Neural cell (in vitro differentiated cells): Measurements from ENCODE around the gene SLC25A11. TPM values are rescaled to one million over a fixed set of nuclear protein-coding genes. Genes with fewer than 3 reads are reported as not detected.

Experiments
- H2AFZ ChIP-seq: fragments of 200-600, 300-800 bp; sonication (generic), shearing (Covaris generic); 2 replicates; pipeline ENCODE4 v1.6.0; 2014; ENCODE audit warnings: low read depth, mild to moderate bottlenecking, antibody characterized with exemption, low read length, moderate library complexity
- H3F3A ChIP-seq: fragments of 200-600 bp; shearing (Covaris generic); 2 replicates; pipeline ENCODE4 v1.6.1; 2016; ENCODE audit warnings: mild to moderate bottlenecking, moderate library complexity, mixed read lengths, antibody characterized with exemption, low read length; ENCODE audit not compliant: insufficient read depth, poor library complexity, severe bottlenecking
- H3K27ac ChIP-seq: fragments of 200-600, 300-800 bp; sonication (generic), shearing (Covaris generic); 2 replicates; pipeline ENCODE4 v1.5.1; 2014; ENCODE audit warnings: mild to moderate bottlenecking, low read length, moderate library complexity
- H3K27me3 ChIP-seq: fragments of 300-800, 200-600 bp; sonication (generic), shearing (Covaris generic); 2 replicates; pipeline ENCODE4 v1.6.0; 2014; ENCODE audit warnings: mild to moderate bottlenecking, low read depth, low read length, moderate library complexity; ENCODE audit not compliant: insufficient read depth
- H3K36me3 ChIP-seq: fragments of 300-800, 200-600 bp; sonication (generic), shearing (Covaris generic); 2 replicates; pipeline ENCODE4 v1.5.1; 2014; ENCODE audit warnings: mild to moderate bottlenecking, antibody characterized with exemption, low read length, moderate library complexity; ENCODE audit not compliant: insufficient read depth
- H3K4me2 ChIP-seq: fragments of 300-800, 200-600 bp; sonication (generic), shearing (Covaris generic); 2 replicates; pipeline ENCODE4 v1.6.0; 2014; ENCODE audit warnings: mild to moderate bottlenecking, low read length
- H3K4me3 ChIP-seq: fragments of 300-800, 200-600 bp; sonication (generic), shearing (Covaris generic); 2 replicates; pipeline ENCODE4 v1.5.1; 2014; ENCODE audit warnings: mild to moderate bottlenecking, low read length, moderate library complexity
- H3K79me2 ChIP-seq: fragments of 200-600 bp; shearing (Covaris generic); replicated peaks from 2 replicates; pipeline ENCODE4 v1.6.0; 2014; ENCODE audit warnings: mild to moderate bottlenecking, low read length, moderate library complexity; ENCODE audit not compliant: insufficient read depth
- H3K9ac ChIP-seq: fragments of 300-800, 200-600 bp; sonication (generic), shearing (Covaris generic); 2 replicates; pipeline ENCODE4 v1.6.1; 2016; ENCODE audit warnings: mild to moderate bottlenecking, low read length, mixed read lengths
- H3K9me2 ChIP-seq: fragments of 200-600 bp; shearing (Covaris generic); 2 replicates; pipeline ENCODE4 v1.6.1; 2016; ENCODE audit warnings: mild to moderate bottlenecking, low read length, mixed read lengths; ENCODE audit not compliant: insufficient read depth
- H3K9me3 ChIP-seq: fragments of 200-600, 300-800 bp; sonication (generic), shearing (Covaris generic); 2 replicates; pipeline ENCODE4 v1.6.1; 2016; ENCODE audit warnings: mild to moderate bottlenecking, mixed run types, low read length, moderate library complexity, mixed read lengths
- H4K20me1 ChIP-seq: fragments of 200-600 bp; shearing (Covaris generic); 2 replicates; pipeline ENCODE4 v1.6.1; 2016; ENCODE audit warnings: mild to moderate bottlenecking, mixed run types; ENCODE audit not compliant: insufficient read depth
- EP300 ChIP-seq: fragments of 450-650 bp; conservative IDR thresholded peaks from 2 replicates; pipeline ENCODE4 v1.6.1; 2014; ENCODE audit warnings: antibody characterized with exemption, mild to moderate bottlenecking, moderate library complexity; ENCODE audit not compliant: poor library complexity, severe bottlenecking
- EZH2 ChIP-seq: fragments of 200-600, 300-800 bp; shearing (Covaris generic), sonication (generic); IDR thresholded peaks from 2 replicates; pipeline ENCODE4 v1.6.1; 2014; ENCODE audit warnings: antibody characterized with exemption, low read length, borderline replicate concordance, mild to moderate bottlenecking; ENCODE audit not compliant: insufficient read depth, poor library complexity, severe bottlenecking
- MXI1 ChIP-seq: fragments of 450-650 bp; conservative IDR thresholded peaks from 2 replicates; pipeline ENCODE4 v1.6.1; 2014; ENCODE audit warnings: antibody characterized with exemption, mild to moderate bottlenecking; ENCODE audit not compliant: poor library complexity, severe bottlenecking
- POLR2AphosphoS5 ChIP-seq: IDR thresholded peaks from 2 replicates; pipeline ENCODE4 v1.6.1; 2012
- RAD21 ChIP-seq: fragments of 450-650 bp; conservative IDR thresholded peaks from 2 replicates; pipeline ENCODE4 v1.6.1; 2014; ENCODE audit warnings: antibody characterized with exemption, mild to moderate bottlenecking, moderate library complexity
- SMC3 ChIP-seq: fragments of 450-650 bp; conservative IDR thresholded peaks from 2 replicates; pipeline ENCODE4 v1.6.1; 2014; ENCODE audit warnings: antibody characterized with exemption, mild to moderate bottlenecking, moderate library complexity; ENCODE audit not compliant: poor library complexity
- TAF1 ChIP-seq: IDR thresholded peaks from 2 replicates; pipeline ENCODE4 v1.6.1; 2012; ENCODE audit warnings: low read depth
- polyA plus RNA-seq: library from polyadenylated mRNA; depleted of rRNA; stranded (reverse); fragments of >200 nt; gene quantifications from 2 replicates; pipeline ENCODE4 v1.2.3, GENCODE V29; 2014
- TF ChIP-seq, protein P1 (sequence below): fragments of 450-650 bp; IDR thresholded peaks from 2 replicates; pipeline ENCODE4 v1.5.1; 2014; ENCODE audit warnings: antibody characterized with exemption, mild to moderate bottlenecking, moderate library complexity; ENCODE audit not compliant: poor library complexity, severe bottlenecking
- TF ChIP-seq, protein P2 (sequence below): IDR thresholded peaks from 2 replicates; pipeline ENCODE4 v1.6.1; 2012; ENCODE audit warnings: borderline replicate concordance

The SLC25A11 gene
- polyA plus RNA-seq, 1 donor from 2014 or later, result 172 TPM

GRCh38 chr17:4969551-4970173 lies 29.8 kb upstream of the SLC25A11 start:
- H3K4me3 ChIP-seq, result peak overlapping the region; percentile 71
- H3K9me3 ChIP-seq, result no peaks in the 10 kb centered on the region
- no peaks in the 10 kb centered on the region for H4K20me1 ChIP-seq
- TF ChIP-seq EZH2 (no peak), MXI1 (no peak), POLR2AphosphoS5 (no peak), SMC3 (no peak), EP300 (no peak), TAF1 (no peak), RAD21 (no peak)
- TF ChIP-seq, protein P1, sequence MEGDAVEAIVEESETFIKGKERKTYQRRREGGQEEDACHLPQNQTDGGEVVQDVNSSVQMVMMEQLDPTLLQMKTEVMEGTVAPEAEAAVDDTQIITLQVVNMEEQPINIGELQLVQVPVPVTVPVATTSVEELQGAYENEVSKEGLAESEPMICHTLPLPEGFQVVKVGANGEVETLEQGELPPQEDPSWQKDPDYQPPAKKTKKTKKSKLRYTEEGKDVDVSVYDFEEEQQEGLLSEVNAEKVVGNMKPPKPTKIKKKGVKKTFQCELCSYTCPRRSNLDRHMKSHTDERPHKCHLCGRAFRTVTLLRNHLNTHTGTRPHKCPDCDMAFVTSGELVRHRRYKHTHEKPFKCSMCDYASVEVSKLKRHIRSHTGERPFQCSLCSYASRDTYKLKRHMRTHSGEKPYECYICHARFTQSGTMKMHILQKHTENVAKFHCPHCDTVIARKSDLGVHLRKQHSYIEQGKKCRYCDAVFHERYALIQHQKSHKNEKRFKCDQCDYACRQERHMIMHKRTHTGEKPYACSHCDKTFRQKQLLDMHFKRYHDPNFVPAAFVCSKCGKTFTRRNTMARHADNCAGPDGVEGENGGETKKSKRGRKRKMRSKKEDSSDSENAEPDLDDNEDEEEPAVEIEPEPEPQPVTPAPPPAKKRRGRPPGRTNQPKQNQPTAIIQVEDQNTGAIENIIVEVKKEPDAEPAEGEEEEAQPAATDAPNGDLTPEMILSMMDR, result no peak
- TF ChIP-seq, protein P2, sequence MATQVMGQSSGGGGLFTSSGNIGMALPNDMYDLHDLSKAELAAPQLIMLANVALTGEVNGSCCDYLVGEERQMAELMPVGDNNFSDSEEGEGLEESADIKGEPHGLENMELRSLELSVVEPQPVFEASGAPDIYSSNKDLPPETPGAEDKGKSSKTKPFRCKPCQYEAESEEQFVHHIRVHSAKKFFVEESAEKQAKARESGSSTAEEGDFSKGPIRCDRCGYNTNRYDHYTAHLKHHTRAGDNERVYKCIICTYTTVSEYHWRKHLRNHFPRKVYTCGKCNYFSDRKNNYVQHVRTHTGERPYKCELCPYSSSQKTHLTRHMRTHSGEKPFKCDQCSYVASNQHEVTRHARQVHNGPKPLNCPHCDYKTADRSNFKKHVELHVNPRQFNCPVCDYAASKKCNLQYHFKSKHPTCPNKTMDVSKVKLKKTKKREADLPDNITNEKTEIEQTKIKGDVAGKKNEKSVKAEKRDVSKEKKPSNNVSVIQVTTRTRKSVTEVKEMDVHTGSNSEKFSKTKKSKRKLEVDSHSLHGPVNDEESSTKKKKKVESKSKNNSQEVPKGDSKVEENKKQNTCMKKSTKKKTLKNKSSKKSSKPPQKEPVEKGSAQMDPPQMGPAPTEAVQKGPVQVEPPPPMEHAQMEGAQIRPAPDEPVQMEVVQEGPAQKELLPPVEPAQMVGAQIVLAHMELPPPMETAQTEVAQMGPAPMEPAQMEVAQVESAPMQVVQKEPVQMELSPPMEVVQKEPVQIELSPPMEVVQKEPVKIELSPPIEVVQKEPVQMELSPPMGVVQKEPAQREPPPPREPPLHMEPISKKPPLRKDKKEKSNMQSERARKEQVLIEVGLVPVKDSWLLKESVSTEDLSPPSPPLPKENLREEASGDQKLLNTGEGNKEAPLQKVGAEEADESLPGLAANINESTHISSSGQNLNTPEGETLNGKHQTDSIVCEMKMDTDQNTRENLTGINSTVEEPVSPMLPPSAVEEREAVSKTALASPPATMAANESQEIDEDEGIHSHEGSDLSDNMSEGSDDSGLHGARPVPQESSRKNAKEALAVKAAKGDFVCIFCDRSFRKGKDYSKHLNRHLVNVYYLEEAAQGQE, result no peak
- H3K9me2 ChIP-seq, result no peaks in the 10 kb centered on the region
- H3K79me2 ChIP-seq, result no peaks in the 10 kb centered on the region
- H3F3A ChIP-seq, result peaks cover 9% of the 10 kb centered on the region
- no peak overlapping the region for H3K4me2 ChIP-seq
- peak overlapping the region; percentile 89 for H3K9ac ChIP-seq
- no peaks in the 10 kb centered on the region for H3K36me3 ChIP-seq
- no peak overlapping the region for H2AFZ ChIP-seq
- peak overlapping the region; percentile 97 for H3K27ac ChIP-seq
- no peaks in the 10 kb centered on the region for H3K27me3 ChIP-seq

DNA sequence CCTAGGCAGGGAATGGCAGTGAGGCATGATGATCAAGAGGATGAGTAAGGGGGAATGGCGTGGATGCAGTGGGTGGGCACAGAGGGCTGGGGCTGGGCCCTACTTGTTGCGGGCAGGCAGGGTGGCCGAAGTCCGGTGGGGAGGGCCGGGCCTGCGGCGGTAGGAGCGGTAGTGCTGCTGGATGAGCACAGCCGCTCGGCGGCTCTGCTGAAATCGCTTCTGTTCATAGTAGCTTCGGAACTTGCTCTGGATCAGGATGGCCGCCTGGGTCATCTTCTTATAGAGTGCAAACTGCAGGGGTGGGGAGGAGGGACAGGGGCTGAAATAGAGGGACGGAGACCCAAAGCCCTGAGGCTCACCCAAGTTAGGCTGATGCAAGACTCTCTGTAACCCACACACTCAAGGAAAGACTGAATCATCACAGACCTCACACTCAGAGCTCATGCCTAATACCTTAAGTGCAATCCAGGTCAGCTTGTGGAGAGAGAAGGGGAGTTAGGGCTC lies 29.3 kb upstream of the SLC25A11 start:
- no peak overlapping the region for H2AFZ ChIP-seq
- no peaks in the 10 kb centered on the region for H3K36me3 ChIP-seq
- no peaks in the 10 kb centered on the region for H4K20me1 ChIP-seq
- H3K79me2 ChIP-seq, result no peaks in the 10 kb centered on the region
- peaks cover 9% of the 10 kb centered on the region for H3F3A ChIP-seq
- H3K9ac ChIP-seq, result peak overlapping the region; percentile 89
- H3K4me3 ChIP-seq, result peak overlapping the region; percentile 71
- no peaks in the 10 kb centered on the region for H3K27me3 ChIP-seq
- H3K9me2 ChIP-seq, result no peaks in the 10 kb centered on the region
- H3K4me2 ChIP-seq, result peak overlapping the region; percentile 86
- peak overlapping the region; percentile 97 for H3K27ac ChIP-seq
- no peaks in the 10 kb centered on the region for H3K9me3 ChIP-seq
- TF ChIP-seq, protein P2, result no peak
- TF ChIP-seq, protein P1, result no peak
- no peak for TF ChIP-seq RAD21
- TF ChIP-seq SMC3, result no peak
- no peak for TF ChIP-seq EZH2
- no peak for TF ChIP-seq POLR2AphosphoS5
- TF ChIP-seq MXI1, result no peak
- TF ChIP-seq EP300, result no peak
- TF ChIP-seq TAF1, result no peak
